ENCODE measurements around the gene ERVK3-1. TPM values are rescaled to one million over a fixed set of nuclear protein-coding genes. Genes with fewer than 3 reads are reported as not detected.
A peak's percentile ranks its signal among the peaks of the same experiment; 100 is the strongest.

The ERVK3-1 gene
- total and polyA plus RNA-seq, 2 of the 13 experiments (the other 11 are each of a cell fraction or from before 2014, with no cell fraction given), result 28.5 to 38.7 TPM

DNA sequence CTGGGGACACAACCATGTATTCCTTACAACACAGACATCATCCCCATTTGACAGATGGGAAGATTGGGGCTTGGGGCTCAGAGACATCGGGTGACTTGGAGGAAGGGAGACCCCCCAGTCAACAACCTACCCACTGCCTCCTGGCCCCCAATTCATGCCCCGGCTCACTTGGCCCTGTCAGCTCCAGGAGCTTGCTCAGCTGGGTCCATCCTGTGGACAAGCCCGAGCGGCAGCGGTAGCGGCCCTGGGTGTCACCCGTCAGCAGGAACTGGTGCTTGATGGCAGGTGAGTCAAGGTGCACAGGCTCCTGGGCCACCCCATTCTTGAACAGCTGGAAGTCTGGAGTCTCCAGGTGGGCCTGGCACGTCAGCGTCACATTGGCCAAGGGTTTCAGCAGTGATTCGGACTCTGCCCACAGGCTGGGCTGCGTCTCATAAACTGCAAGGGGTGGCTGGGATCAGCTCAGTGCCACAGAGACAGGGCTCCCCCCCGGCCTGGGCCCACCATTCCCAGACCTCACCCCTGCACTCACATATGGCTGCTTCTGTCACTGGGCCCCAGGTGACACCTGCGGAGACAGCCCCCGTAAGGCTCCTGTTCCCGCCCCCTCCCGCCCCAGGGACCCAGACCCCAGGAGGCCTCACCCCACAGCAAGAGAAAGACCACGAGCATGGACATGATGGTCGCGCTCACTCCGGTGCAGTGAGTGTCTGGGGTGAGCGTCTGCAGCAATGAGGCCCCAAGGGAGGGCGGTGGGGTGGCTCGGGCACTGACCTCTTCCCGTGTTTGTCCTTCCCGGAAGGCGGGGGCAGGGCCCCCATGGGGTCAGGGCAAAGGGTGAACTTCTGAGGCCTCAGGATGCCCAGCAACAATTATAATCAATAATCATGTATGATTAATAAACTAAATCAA, 47.8 kb downstream of the ERVK3-1 start, which contains the start of gene A1BG (continued):
- TF ChIP-seq, protein P1, sequence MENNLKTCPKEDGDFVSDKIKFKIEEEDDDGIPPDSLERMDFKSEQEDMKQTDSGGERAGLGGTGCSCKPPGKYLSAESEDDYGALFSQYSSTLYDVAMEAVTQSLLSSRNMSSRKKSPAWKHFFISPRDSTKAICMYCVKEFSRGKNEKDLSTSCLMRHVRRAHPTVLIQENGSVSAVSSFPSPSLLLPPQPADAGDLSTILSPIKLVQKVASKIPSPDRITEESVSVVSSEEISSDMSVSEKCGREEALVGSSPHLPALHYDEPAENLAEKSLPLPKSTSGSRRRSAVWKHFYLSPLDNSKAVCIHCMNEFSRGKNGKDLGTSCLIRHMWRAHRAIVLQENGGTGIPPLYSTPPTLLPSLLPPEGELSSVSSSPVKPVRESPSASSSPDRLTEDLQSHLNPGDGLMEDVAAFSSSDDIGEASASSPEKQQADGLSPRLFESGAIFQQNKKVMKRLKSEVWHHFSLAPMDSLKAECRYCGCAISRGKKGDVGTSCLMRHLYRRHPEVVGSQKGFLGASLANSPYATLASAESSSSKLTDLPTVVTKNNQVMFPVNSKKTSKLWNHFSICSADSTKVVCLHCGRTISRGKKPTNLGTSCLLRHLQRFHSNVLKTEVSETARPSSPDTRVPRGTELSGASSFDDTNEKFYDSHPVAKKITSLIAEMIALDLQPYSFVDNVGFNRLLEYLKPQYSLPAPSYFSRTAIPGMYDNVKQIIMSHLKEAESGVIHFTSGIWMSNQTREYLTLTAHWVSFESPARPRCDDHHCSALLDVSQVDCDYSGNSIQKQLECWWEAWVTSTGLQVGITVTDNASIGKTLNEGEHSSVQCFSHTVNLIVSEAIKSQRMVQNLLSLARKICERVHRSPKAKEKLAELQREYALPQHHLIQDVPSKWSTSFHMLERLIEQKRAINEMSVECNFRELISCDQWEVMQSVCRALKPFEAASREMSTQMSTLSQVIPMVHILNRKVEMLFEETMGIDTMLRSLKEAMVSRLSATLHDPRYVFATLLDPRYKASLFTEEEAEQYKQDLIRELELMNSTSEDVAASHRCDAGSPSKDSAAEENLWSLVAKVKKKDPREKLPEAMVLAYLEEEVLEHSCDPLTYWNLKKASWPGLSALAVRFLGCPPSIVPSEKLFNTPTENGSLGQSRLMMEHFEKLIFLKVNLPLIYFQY (CRISPR knock-in tag; IDR thresholded peaks at IDR 0.05; ENCODE audit: borderline replicate concordance), result peak; percentile 26; the same call in 1 of the 2 replicates
- TF ChIP-seq MXD4 (CRISPR knock-in tag; IDR thresholded peaks at IDR 0.05) (peak; percentile 25; the same call in 1 of the 2 replicates), KLF16 (CRISPR knock-in tag; IDR thresholded peaks at IDR 0.05) (peak in 1 of 2 experiments; percentile 61; a peak in 1 of 4 replicates)
- TF ChIP-seq, protein P2, sequence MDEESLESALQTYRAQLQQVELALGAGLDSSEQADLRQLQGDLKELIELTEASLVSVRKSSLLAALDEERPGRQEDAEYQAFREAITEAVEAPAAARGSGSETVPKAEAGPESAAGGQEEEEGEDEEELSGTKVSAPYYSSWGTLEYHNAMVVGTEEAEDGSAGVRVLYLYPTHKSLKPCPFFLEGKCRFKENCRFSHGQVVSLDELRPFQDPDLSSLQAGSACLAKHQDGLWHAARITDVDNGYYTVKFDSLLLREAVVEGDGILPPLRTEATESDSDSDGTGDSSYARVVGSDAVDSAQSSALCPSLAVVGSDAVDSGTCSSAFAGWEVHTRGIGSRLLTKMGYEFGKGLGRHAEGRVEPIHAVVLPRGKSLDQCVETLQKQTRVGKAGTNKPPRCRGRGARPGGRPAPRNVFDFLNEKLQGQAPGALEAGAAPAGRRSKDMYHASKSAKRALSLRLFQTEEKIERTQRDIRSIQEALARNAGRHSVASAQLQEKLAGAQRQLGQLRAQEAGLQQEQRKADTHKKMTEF (CRISPR knock-in tag; IDR thresholded peaks at IDR 0.05), result peak; percentile 68; the same call in 1 of the 2 replicates
